CD4-positive, alpha-beta T cell (primary cell): ENCODE measurements around the gene DCP2. TPM values are rescaled to one million over a fixed set of nuclear protein-coding genes. Genes with fewer than 3 reads are reported as not detected.

Experiments
- ATAC-seq: fragments of 200-7000 bp; cut with Tn5 transposase; one replicate; pipeline ENCODE4 v1.10.0; 2022; ENCODE audit warnings: mild to moderate bottlenecking; ENCODE audit not compliant: poor library complexity
- CTCF ChIA-PET: fragments of 350-600 bp; sonication (Branson Sonifier 250); formaldehyde crosslinking; loops from one replicate; lab custom pipeline; 2021; ENCODE audit warnings: antibody characterized with exemption, inconsistent platforms; lab: Charles Lee
- POLR2A ChIA-PET: fragments of 350-600 bp; sonication (Branson Sonifier 250); formaldehyde crosslinking; loops from one replicate; lab custom pipeline; 2021; ENCODE audit warnings: antibody characterized with exemption, inconsistent platforms; lab: Charles Lee
- DNase-seq, 14 experiments: peaks; one replicate each; pipeline ENCODE4 v3.0.0-alpha.2; 2013 to 2020; ENCODE audit warnings: mixed read lengths in 2 of 14
- H3K27ac ChIP-seq, 2 donors: one replicate each; pipeline versions ENCODE4 v1.5.1 to v1.7.0; 2013; ENCODE audit warnings: low read length in 2 of 2, low read depth in 1 of 2, mild to moderate bottlenecking in 1 of 2
- H3K27me3 ChIP-seq, 2 experiments: 1 replicate in 1 of 2; 2 replicates in 1 of 2; pipeline versions ENCODE4 v1.6.1 to v1.7.0; 2013; ENCODE audit warnings: low read length in 2 of 2, control low read depth in 1 of 2, mild to moderate bottlenecking in 1 of 2, moderate library complexity in 1 of 2; ENCODE audit not compliant: insufficient read depth in 2 of 2, control insufficient read depth in 1 of 2
- H3K36me3 ChIP-seq: one replicate; pipeline ENCODE4 v1.6.1; 2013; ENCODE audit warnings: low read length, control low read depth; ENCODE audit not compliant: insufficient read depth
- H3K4me1 ChIP-seq: one replicate; pipeline ENCODE4 v1.6.1; 2013; ENCODE audit warnings: low read length, control low read depth; ENCODE audit not compliant: insufficient read depth
- H3K4me3 ChIP-seq: one replicate; pipeline ENCODE4 v1.5.1; 2013; ENCODE audit warnings: mild to moderate bottlenecking, low read length, moderate library complexity
- H3K9me3 ChIP-seq, 2 experiments: 1 replicate in 1 of 2; 2 replicates in 1 of 2; pipeline versions ENCODE4 v1.6.1 to v1.7.0; 2013; ENCODE audit warnings: low read length in 2 of 2, mild to moderate bottlenecking in 2 of 2, control low read depth in 1 of 2, moderate library complexity in 1 of 2; ENCODE audit not compliant: control insufficient read depth in 1 of 2, insufficient read depth in 1 of 2
- H3K27ac Mint-ChIP-seq: one replicate; pipeline ENCODE4 v1.8.0; 2020; ENCODE audit warnings: mixed read lengths
- H3K27me3 Mint-ChIP-seq: one replicate; pipeline ENCODE4 v1.8.0; 2021; ENCODE audit warnings: mixed read lengths
- H3K36me3 Mint-ChIP-seq: one replicate; pipeline ENCODE4 v1.8.0; 2021; ENCODE audit warnings: low read depth, mixed read lengths
- H3K4me1 Mint-ChIP-seq: one replicate; pipeline ENCODE4 v1.8.0; 2021; ENCODE audit warnings: low read depth, mixed read lengths
- H3K4me3 Mint-ChIP-seq: one replicate; pipeline ENCODE4 v1.8.0; 2020; ENCODE audit warnings: mild to moderate bottlenecking, mixed read lengths
- H3K9me3 Mint-ChIP-seq: one replicate; pipeline ENCODE4 v1.8.0; 2020; ENCODE audit warnings: mixed read lengths
- CTCF ChIP-seq: fragments of 200-600 bp; IDR thresholded peaks from one replicate; pipeline ENCODE4 v1.8.0; 2022; ENCODE audit warnings: antibody characterized with exemption, mild to moderate bottlenecking
- intact Hi-C, 2 experiments: fragments of 100-400 bp; cut with DNase I in 1 of 2; cut with micrococcal nuclease in 1 of 2; formaldehyde crosslinking; loops; one replicate each; pipeline versions ENCODE4 v1.15.1 to v1.9.0; 2023 to 2025; cut with DNase I, micrococcal nuclease
- total RNA-seq, 174 experiments: library from RNA in 2 of 174; stranded (reverse) in 2 of 174; gene quantifications; one replicate each; pipeline ENCODE4 v1.2.3 and lab custom pipeline; 2021 to 2026

Gene DCP2
- total RNA-seq, 2 experiments from 2014 or later: 86.3 to 87.1 TPM

GRCh38 chr5:113047234-113047633 is 70.6 kb downstream of the DCP2 start:
- no peak for DNase-seq
- H3K27me3 ChIP-seq: no peaks in the 10 kb centered on the region
- H3K36me3 Mint-ChIP-seq: no peaks in the 10 kb centered on the region
- H3K9me3 Mint-ChIP-seq: no peaks in the 10 kb centered on the region
- intact Hi-C loops: no loop called here
- H3K4me1 ChIP-seq: peaks cover 12% of the 10 kb centered on the region
- TF ChIP-seq CTCF: no peak
- no peak overlapping the region for H3K27ac Mint-ChIP-seq
- no peak overlapping the region for H3K4me3 Mint-ChIP-seq
- H3K4me3 ChIP-seq: no peak overlapping the region
- H3K9me3 ChIP-seq: no peaks in the 10 kb centered on the region
- H3K27ac ChIP-seq: no peak overlapping the region
- no peaks in the 10 kb centered on the region for H3K27me3 Mint-ChIP-seq
- peaks cover 6% of the 10 kb centered on the region for H3K4me1 Mint-ChIP-seq
- POLR2A ChIA-PET: no interaction called here
- CTCF ChIA-PET: no interaction called here
- H3K36me3 ChIP-seq: no peaks in the 10 kb centered on the region
- ATAC-seq: no peak

GRCh38 chr5:113047733-113048652 is 71.4 kb downstream of the DCP2 start:
- POLR2A ChIA-PET: no interaction called here
- CTCF ChIA-PET: no interaction called here

GRCh38 chr5:113048931-113049330 is 72.3 kb downstream of the DCP2 start:
- H3K4me3 ChIP-seq: no peak overlapping the region
- H3K27ac ChIP-seq: no peak overlapping the region
- Mint-ChIP-seq H3K9me3 (no peaks in the 10 kb centered on the region), H3K4me3 (no peak overlapping the region), H3K4me1 (peaks cover 6% of the 10 kb centered on the region), H3K27ac (no peak overlapping the region), H3K36me3 (no peaks in the 10 kb centered on the region), H3K27me3 (no peaks in the 10 kb centered on the region)
- H3K27me3 ChIP-seq: no peaks in the 10 kb centered on the region
- ChIA-PET CTCF (no interaction called here), POLR2A (no interaction called here)
- no peak for TF ChIP-seq CTCF
- peaks cover 12% of the 10 kb centered on the region for H3K4me1 ChIP-seq
- DNase-seq: no peak
- no peaks in the 10 kb centered on the region for H3K9me3 ChIP-seq
- no peaks in the 10 kb centered on the region for H3K36me3 ChIP-seq
- intact Hi-C loops: no loop called here
- ATAC-seq: no peak

More at GRCh38 chr5:113047733-113048652, 71.4 kb downstream of the DCP2 start:
- H3K9me3 Mint-ChIP-seq: no peaks in the 10 kb centered on the region
- DNase-seq (peak in 1 of 14 experiments; percentile 24), ATAC-seq (no peak)
- H3K27me3 ChIP-seq: no peaks in the 10 kb centered on the region
- TF ChIP-seq CTCF: no peak
- no peak overlapping the region for H3K4me3 ChIP-seq
- no peak overlapping the region for H3K4me3 Mint-ChIP-seq
- H3K27ac ChIP-seq: no peak overlapping the region
- peaks cover 6% of the 10 kb centered on the region for H3K4me1 Mint-ChIP-seq
- H3K27ac Mint-ChIP-seq: no peak overlapping the region
- intact Hi-C loops: no loop called here
- H3K4me1 ChIP-seq: peaks cover 12% of the 10 kb centered on the region
- no peaks in the 10 kb centered on the region for H3K9me3 ChIP-seq
- no peaks in the 10 kb centered on the region for H3K36me3 Mint-ChIP-seq
- no peaks in the 10 kb centered on the region for H3K36me3 ChIP-seq
- H3K27me3 Mint-ChIP-seq: no peaks in the 10 kb centered on the region
